OCI-LY1 (cell line): ENCODE results near the gene RNU5B-1.

Experiments
- EZH2 ChIP-seq: fragments of 200-600 bp; sonication (generic), shearing (Covaris generic); IDR thresholded peaks from 2 replicates; pipeline ENCODE4 v1.8.0; 2017; ENCODE audit warnings: borderline replicate concordance, mixed run types, mild to moderate bottlenecking, antibody characterized with exemption, low read length, moderate library complexity, mixed read lengths
- TF ChIP-seq, protein P1 (sequence below): fragments of 200-600 bp; sonication (generic), shearing (Covaris generic); IDR thresholded peaks from 2 replicates; pipeline ENCODE4 v1.5.1; 2017; ENCODE audit warnings: mild to moderate bottlenecking, antibody characterized with exemption, low read length, moderate library complexity, mixed read lengths

DNA sequence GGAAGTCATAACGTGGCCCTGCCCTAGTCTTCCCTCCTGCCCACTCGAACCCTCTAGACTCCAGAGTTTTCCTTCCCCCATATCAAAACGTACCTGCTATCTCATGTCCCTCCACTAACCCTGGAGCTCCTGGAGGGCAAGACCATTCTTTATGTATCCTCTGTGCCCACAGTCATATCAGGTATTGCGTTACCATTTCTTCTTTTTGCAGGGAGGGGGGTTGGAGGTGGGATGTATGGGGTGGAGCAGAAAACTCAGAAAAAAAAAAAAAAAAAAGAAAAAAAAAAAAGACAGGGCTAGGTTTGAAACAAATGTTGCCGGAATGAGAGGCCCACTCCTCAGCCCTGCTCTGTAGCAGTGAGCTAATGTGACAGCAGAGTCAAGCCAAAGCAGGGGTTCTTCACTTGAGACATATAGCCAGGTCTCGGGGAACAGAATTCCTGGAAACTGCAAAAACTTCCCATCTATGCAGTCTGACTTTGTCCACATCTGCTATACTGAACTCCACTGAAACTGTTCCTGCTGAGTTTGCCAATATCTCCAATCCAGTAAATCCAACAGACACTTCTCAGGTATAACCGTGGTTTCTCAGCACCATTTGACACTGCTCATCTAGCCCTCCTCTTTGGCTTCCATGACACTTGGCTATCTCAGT is 48.9 kb upstream of the RNU5B-1 start:
- TF ChIP-seq, protein P1, sequence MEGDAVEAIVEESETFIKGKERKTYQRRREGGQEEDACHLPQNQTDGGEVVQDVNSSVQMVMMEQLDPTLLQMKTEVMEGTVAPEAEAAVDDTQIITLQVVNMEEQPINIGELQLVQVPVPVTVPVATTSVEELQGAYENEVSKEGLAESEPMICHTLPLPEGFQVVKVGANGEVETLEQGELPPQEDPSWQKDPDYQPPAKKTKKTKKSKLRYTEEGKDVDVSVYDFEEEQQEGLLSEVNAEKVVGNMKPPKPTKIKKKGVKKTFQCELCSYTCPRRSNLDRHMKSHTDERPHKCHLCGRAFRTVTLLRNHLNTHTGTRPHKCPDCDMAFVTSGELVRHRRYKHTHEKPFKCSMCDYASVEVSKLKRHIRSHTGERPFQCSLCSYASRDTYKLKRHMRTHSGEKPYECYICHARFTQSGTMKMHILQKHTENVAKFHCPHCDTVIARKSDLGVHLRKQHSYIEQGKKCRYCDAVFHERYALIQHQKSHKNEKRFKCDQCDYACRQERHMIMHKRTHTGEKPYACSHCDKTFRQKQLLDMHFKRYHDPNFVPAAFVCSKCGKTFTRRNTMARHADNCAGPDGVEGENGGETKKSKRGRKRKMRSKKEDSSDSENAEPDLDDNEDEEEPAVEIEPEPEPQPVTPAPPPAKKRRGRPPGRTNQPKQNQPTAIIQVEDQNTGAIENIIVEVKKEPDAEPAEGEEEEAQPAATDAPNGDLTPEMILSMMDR = no peak
- TF ChIP-seq EZH2 = no peak
